SU-DHL-6 (cell line): ENCODE measurements around the gene NREP.

Experiments
- H2AFZ ChIP-seq: fragments of 200-600 bp; sonication (generic); 2 replicates; pipeline ENCODE4 v1.6.1; 2014; ENCODE audit warnings: low read depth, mild to moderate bottlenecking, moderate library complexity, mixed read lengths, antibody characterized with exemption, low read length; ENCODE audit not compliant: severe bottlenecking
- H3F3A ChIP-seq: fragments of 200-600 bp; shearing (Covaris generic); 2 replicates; pipeline ENCODE4 v1.6.0; 2016; ENCODE audit warnings: antibody characterized with exemption, mild to moderate bottlenecking; ENCODE audit not compliant: insufficient read depth
- H3K27ac ChIP-seq: fragments of 200-600 bp; sonication (generic); 2 replicates; pipeline ENCODE4 v1.5.1; 2016; ENCODE audit warnings: low read depth, mild to moderate bottlenecking, low read length, moderate library complexity, mixed read lengths
- H3K27me3 ChIP-seq: fragments of 200-600 bp; sonication (generic), shearing (Covaris generic); 2 replicates; pipeline ENCODE4 v1.6.0; 2014; ENCODE audit warnings: mild to moderate bottlenecking, low read length
- H3K36me3 ChIP-seq: fragments of 200-600 bp; sonication (generic); 2 replicates; pipeline ENCODE4 v1.6.1; 2014; ENCODE audit warnings: mild to moderate bottlenecking, low read length, mixed read lengths
- H3K4me2 ChIP-seq: fragments of 300-600, 200-600 bp; shearing (Covaris generic), sonication (generic); 2 replicates; pipeline ENCODE4 v1.6.0; 2014; ENCODE audit warnings: low read length, low read depth, mild to moderate bottlenecking; ENCODE audit not compliant: poor library complexity, severe bottlenecking
- H3K4me3 ChIP-seq: fragments of 200-600 bp; sonication (generic); 2 replicates; pipeline ENCODE4 v1.5.1; 2014; ENCODE audit warnings: antibody characterized with exemption, low read length, mild to moderate bottlenecking, mixed read lengths; ENCODE audit not compliant: insufficient read depth, poor library complexity, severe bottlenecking
- H3K79me2 ChIP-seq: fragments of 200-600 bp; sonication (generic); 2 replicates; pipeline ENCODE4 v1.6.1; 2014; ENCODE audit warnings: mild to moderate bottlenecking, low read length, moderate library complexity; ENCODE audit not compliant: insufficient read depth
- H3K9ac ChIP-seq: fragments of 200-600 bp; sonication (generic); 2 replicates; pipeline ENCODE4 v1.7.0; 2014; ENCODE audit warnings: mild to moderate bottlenecking, low read length
- H3K9me2 ChIP-seq: fragments of 200-600 bp; sonication (generic); replicated peaks from 2 replicates; pipeline ENCODE4 v1.6.1; 2014; ENCODE audit warnings: low read length; ENCODE audit not compliant: insufficient read depth
- H3K9me3 ChIP-seq: fragments of 200-600 bp; sonication (generic); 2 replicates; pipeline ENCODE4 v1.6.1; 2014; ENCODE audit warnings: low read length, mixed read lengths; ENCODE audit not compliant: insufficient read depth
- H4K20me1 ChIP-seq: fragments of 200-600 bp; sonication (generic); 2 replicates; pipeline ENCODE4 v1.6.1; 2014; ENCODE audit warnings: low read depth, mild to moderate bottlenecking, antibody characterized with exemption, low read length, moderate library complexity, mixed read lengths
- CTCF ChIP-seq: fragments of 200-600 bp; sonication (generic); IDR thresholded peaks from one replicate; pipeline ENCODE4 v1.5.1; 2017; ENCODE audit warnings: antibody characterized with exemption, mild to moderate bottlenecking, low read length, moderate library complexity; ENCODE audit not compliant: insufficient read depth, poor library complexity, severe bottlenecking
- EZH2phosphoT487 ChIP-seq: fragments of 200-600 bp; sonication (generic), shearing (Covaris generic); conservative IDR thresholded peaks from 2 replicates; pipeline ENCODE4 v1.6.1; 2018; ENCODE audit warnings: mild to moderate bottlenecking, antibody characterized with exemption, low read length, moderate library complexity, mixed read lengths

Gene NREP

GRCh38 chr5:111741278-111741677 is 15.7 kb downstream of the NREP start:
- no peak overlapping the region for H3K4me2 ChIP-seq
- H3K9me3 ChIP-seq, result no peaks in the 10 kb centered on the region
- H3F3A ChIP-seq, result no peaks in the 10 kb centered on the region
- no peaks in the 10 kb centered on the region for H4K20me1 ChIP-seq
- no peaks in the 10 kb centered on the region for H3K36me3 ChIP-seq
- H3K4me3 ChIP-seq, result no peak overlapping the region
- no peaks in the 10 kb centered on the region for H3K79me2 ChIP-seq
- no peaks in the 10 kb centered on the region for H3K27me3 ChIP-seq
- no peak overlapping the region for H3K27ac ChIP-seq
- no peak overlapping the region for H2AFZ ChIP-seq
- no peaks in the 10 kb centered on the region for H3K9me2 ChIP-seq
- TF ChIP-seq EZH2phosphoT487 (no peak), CTCF (no peak)
- H3K9ac ChIP-seq, result no peak overlapping the region

GRCh38 chr5:111739416-111739815 is 17.6 kb downstream of the NREP start:
- H2AFZ ChIP-seq, result no peak overlapping the region
- no peaks in the 10 kb centered on the region for H3K9me3 ChIP-seq
- no peak overlapping the region for H3K4me3 ChIP-seq
- no peak overlapping the region for H3K9ac ChIP-seq
- no peaks in the 10 kb centered on the region for H3K79me2 ChIP-seq
- H3K4me2 ChIP-seq, result no peak overlapping the region
- no peaks in the 10 kb centered on the region for H3K9me2 ChIP-seq
- TF ChIP-seq CTCF, result no peak
- TF ChIP-seq EZH2phosphoT487, result no peak
- H3K27ac ChIP-seq, result no peak overlapping the region
- no peaks in the 10 kb centered on the region for H3F3A ChIP-seq
- no peaks in the 10 kb centered on the region for H4K20me1 ChIP-seq
- no peaks in the 10 kb centered on the region for H3K36me3 ChIP-seq
- no peaks in the 10 kb centered on the region for H3K27me3 ChIP-seq

GRCh38 chr5:111738118-111738517 is 18.9 kb downstream of the NREP start:
- H3K4me3 ChIP-seq, result no peak overlapping the region
- no peak overlapping the region for H3K9ac ChIP-seq
- H3K9me2 ChIP-seq, result no peaks in the 10 kb centered on the region
- H3F3A ChIP-seq, result no peaks in the 10 kb centered on the region
- H3K9me3 ChIP-seq, result no peaks in the 10 kb centered on the region
- H2AFZ ChIP-seq, result no peak overlapping the region
- H3K36me3 ChIP-seq, result no peaks in the 10 kb centered on the region
- no peaks in the 10 kb centered on the region for H3K79me2 ChIP-seq
- TF ChIP-seq EZH2phosphoT487 (no peak), CTCF (no peak)
- H3K27me3 ChIP-seq, result no peaks in the 10 kb centered on the region
- H3K27ac ChIP-seq, result no peak overlapping the region
- no peaks in the 10 kb centered on the region for H4K20me1 ChIP-seq
- no peak overlapping the region for H3K4me2 ChIP-seq
